Endothelial cell of umbilical vein (primary cell): ENCODE measurements around the gene PRIMPOL. TPM values are rescaled to one million over a fixed set of nuclear protein-coding genes. Genes with fewer than 3 reads are reported as not detected.

ENCODE experiments used
- BruUV-seq: library from RNA; stranded (reverse); fragments of 400-500 nt; replicated peaks from 2 replicates; lab custom pipeline; 2021; lab: Mats Ljungman, UMichigan
- CTCF ChIA-PET: fragments of 300-600, 350-600 bp; sonication (Branson Sonifier 250); formaldehyde crosslinking; loops from one replicate; lab custom pipeline; 2021; ENCODE audit warnings: antibody characterized with exemption, inconsistent platforms; lab: Charles Lee
- POLR2A ChIA-PET: fragments of 300-600, 350-600 bp; sonication (Branson Sonifier 250); formaldehyde crosslinking; loops from one replicate; lab custom pipeline; 2021; ENCODE audit warnings: antibody characterized with exemption, inconsistent platforms; lab: Charles Lee
- DNase-seq: peaks from one replicate; pipeline ENCODE4 v3.0.0-alpha.2; 2011; ENCODE audit warnings: low read depth, low spot score
- FAIRE-seq: peaks from 2 replicates; lab custom pipeline; 2011; peaks lifted over from hg19 to GRCh38; lab: Jason Lieb, UNC
- H2AFZ ChIP-seq: 2 replicates; pipeline ENCODE4 v1.6.0; 2012; ENCODE audit warnings: low read depth, low read length, control low read depth, inconsistent platforms
- H3K27ac ChIP-seq: 2 replicates; pipeline ENCODE4 v1.5.1; 2011; ENCODE audit warnings: low read depth, mild to moderate bottlenecking, control low read depth, low read length, moderate library complexity; ENCODE audit not compliant: insufficient read depth
- H3K27me3 ChIP-seq, 2 experiments: 2 replicates each; pipeline versions ENCODE4 v1.6.0 to v1.6.1; 2011; ENCODE audit warnings: low read length in 2 of 2, mixed read lengths in 1 of 2; ENCODE audit not compliant: control insufficient read depth in 2 of 2, insufficient read depth in 2 of 2
- H3K36me3 ChIP-seq, 2 experiments: 2 replicates in 1 of 2; 3 replicates in 1 of 2; pipeline ENCODE4 v1.5.1; 2011; ENCODE audit warnings: low read length in 2 of 2, mild to moderate bottlenecking in 1 of 2, moderate library complexity in 1 of 2; ENCODE audit not compliant: control insufficient read depth in 2 of 2, insufficient read depth in 2 of 2; ENCODE audit errors: extremely low read depth in 1 of 2
- H3K4me1 ChIP-seq: 3 replicates; pipeline ENCODE4 v1.5.1; 2011; ENCODE audit warnings: mild to moderate bottlenecking, low read length; ENCODE audit not compliant: control insufficient read depth, insufficient read depth; ENCODE audit errors: extremely low read depth
- H3K4me2 ChIP-seq: 2 replicates; pipeline ENCODE4 v1.6.1; 2011; ENCODE audit warnings: low read length, control low read depth, mixed read lengths; ENCODE audit not compliant: insufficient read depth
- H3K4me3 ChIP-seq, 3 experiments: fragments of 200-600 bp in 1 of 3; sonication (generic), shearing (Covaris generic) in 1 of 3; replicated peaks in 1 of 3; 2 replicates each; pipeline ENCODE4 v1.5.1; 2011 to 2016; ENCODE audit warnings: control low read depth in 3 of 3, low read length in 3 of 3, mild to moderate bottlenecking in 2 of 3, inconsistent platforms in 1 of 3, low read depth in 1 of 3, moderate library complexity in 1 of 3; ENCODE audit not compliant: insufficient read depth in 1 of 3
- H3K79me2 ChIP-seq: 2 replicates; pipeline ENCODE4 v1.6.0; 2012; ENCODE audit warnings: low read length, inconsistent platforms; ENCODE audit not compliant: control insufficient read depth, insufficient read depth
- H3K9ac ChIP-seq: replicated peaks from 2 replicates; pipeline ENCODE3; 2011; ENCODE audit warnings: low read length, control low read depth; ENCODE audit not compliant: insufficient read depth; ENCODE audit errors: extremely low read depth
- H3K9me1 ChIP-seq: replicated peaks from 3 replicates; pipeline ENCODE4 v1.6.0; 2011; ENCODE audit warnings: mild to moderate bottlenecking, low read length; ENCODE audit not compliant: control insufficient read depth, insufficient read depth; ENCODE audit errors: extremely low read depth
- H3K9me3 ChIP-seq: replicated peaks from 2 replicates; pipeline ENCODE4 v1.5.1; 2012; ENCODE audit warnings: low read length, inconsistent platforms; ENCODE audit not compliant: control insufficient read depth, insufficient read depth
- H4K20me1 ChIP-seq: replicated peaks from 2 replicates; pipeline ENCODE3; 2011; ENCODE audit warnings: mild to moderate bottlenecking, low read length; ENCODE audit not compliant: control insufficient read depth, insufficient read depth; ENCODE audit errors: extremely low read depth
- CTCF ChIP-seq, 2 donors: IDR thresholded peaks; 1 replicate in 1 of 2; 2 replicates in 1 of 2; pipeline ENCODE4 v1.5.1; 2011; ENCODE audit warnings: low read length in 2 of 2, mild to moderate bottlenecking in 2 of 2, moderate library complexity in 2 of 2, control low read depth in 1 of 2, inconsistent platforms in 1 of 2, low read depth in 1 of 2; ENCODE audit not compliant: insufficient read depth in 1 of 2; ENCODE audit errors: extremely low read depth in 1 of 2
- EZH2 ChIP-seq: IDR thresholded peaks from 2 replicates; pipeline ENCODE4 v1.6.1; 2012; ENCODE audit warnings: borderline replicate concordance, low read depth, mild to moderate bottlenecking, moderate library complexity, low read length, inconsistent platforms; ENCODE audit not compliant: severe bottlenecking
- FOS ChIP-seq: IDR thresholded peaks from 2 replicates; pipeline ENCODE4 v1.6.1; 2011; ENCODE audit warnings: mild to moderate bottlenecking, low read length, moderate library complexity, borderline replicate concordance; ENCODE audit not compliant: insufficient read depth
- GATA2 ChIP-seq: IDR thresholded peaks from 2 replicates; pipeline ENCODE4 v1.7.0; 2011; ENCODE audit warnings: low read depth, mild to moderate bottlenecking, moderate library complexity, mixed read lengths, low read length; ENCODE audit not compliant: insufficient read length, insufficient read depth
- JUN ChIP-seq: IDR thresholded peaks from 2 replicates; pipeline ENCODE4 v1.6.1; 2011; ENCODE audit warnings: borderline replicate concordance, low read depth; ENCODE audit not compliant: insufficient read length, insufficient read depth
- MAX ChIP-seq: IDR thresholded peaks from 2 replicates; pipeline ENCODE4 v1.6.1; 2011; ENCODE audit not compliant: insufficient read depth, insufficient read length
- MYC ChIP-seq: IDR thresholded peaks from one replicate; pipeline ENCODE4 v1.6.1; 2011; ENCODE audit warnings: mild to moderate bottlenecking, low read depth, low read length
- POLR2A ChIP-seq: IDR thresholded peaks from 2 replicates; pipeline ENCODE4 v1.6.1; 2012; ENCODE audit warnings: low read depth, mild to moderate bottlenecking, control low read depth, low read length
- POLR2AphosphoS5 ChIP-seq: IDR thresholded peaks from 2 replicates; pipeline ENCODE4 v1.6.1; 2012; ENCODE audit warnings: low read depth, mild to moderate bottlenecking, control low read depth, low read length, moderate library complexity; ENCODE audit not compliant: insufficient read depth
- dilution Hi-C: fragments of 300-500 bp; cut with MboI; formaldehyde crosslinking; loops from one replicate; pipeline ENCODE4 v1.15.0; 2019; ENCODE audit warnings: low sequenced_read_pairs; ENCODE audit not compliant: extremely low pct_ligation_motif_present
- intact Hi-C: fragments of 100-400 bp; cut with micrococcal nuclease; formaldehyde crosslinking; loops from one replicate; pipeline ENCODE4 v1.10.0; 2022
- polyA plus RNA-seq, 4 experiments: library from polyadenylated mRNA; depleted of rRNA in 3 of 4; stranded (reverse) in 3 of 4; unstranded in 1 of 4; fragments of >200 nt; gene quantifications; 2 replicates each; pipeline versions ENCODE4 v1.2.1 to v1.2.3, GENCODE V29; 2011 to 2012; ENCODE audit warnings: missing spikeins in 1 of 4
- total RNA-seq: library from RNA; stranded (reverse); gene quantifications from 2 replicates; pipeline ENCODE4 v1.2.3, GENCODE V29; 2021

Gene PRIMPOL
- total and polyA plus RNA-seq, 2 donors (not counting 3 experiments of a cell fraction or from before 2014, with no cell fraction given): 5.9 to 11.1 TPM

- TF ChIP-seq GATA2 (no peak), FOS (no peak), JUN (no peak), CTCF (IDR thresholded peaks at IDR 0.05; ENCODE audit: extremely low read depth in 1 of 2, insufficient read depth in 1 of 2, low read depth in 1 of 2, low read length in 2 of 2) (no peak), MAX (no peak), EZH2 (no peak), POLR2AphosphoS5 (no peak), MYC (no peak), POLR2A (no peak)
These were observed 17.1 kb downstream of the PRIMPOL start for GRCh38 chr4:184666670-184667069.

More at GRCh38 chr4:184666670-184667069, 17.1 kb downstream of the PRIMPOL start:
- Histone ChIP-seq H3K9me3 (no peaks in the 10 kb centered on the region), H3K79me2 (no peaks in the 10 kb centered on the region), H3K4me3 (no peak overlapping the region), H3K9me1 (no peaks in the 10 kb centered on the region), H3K9ac (no peak overlapping the region), H3K27me3 (no peaks in the 10 kb centered on the region), H3K4me1 (peaks cover 16% of the 10 kb centered on the region), H3K27ac (no peak overlapping the region), H3K4me2 (no peak overlapping the region), H2AFZ (no peak overlapping the region), H3K36me3 (no peaks in the 10 kb centered on the region), H4K20me1 (no peaks in the 10 kb centered on the region)
- DNase-seq (no peak), FAIRE-seq (no peak)
- BruUV-seq: no TSS peak
- CTCF ChIA-PET: interaction anchor here (1.6 kb wide), 1 partner anchor 18 kb away, joined by 3 read pairs; the partner anchor contains the start of genes CASP3 and PRIMPOL
- dilution Hi-C loops (no loop called here), intact Hi-C loops (no loop called here)
- POLR2A ChIA-PET: no interaction called here
